Activated T-cell treated with anti-CD3 and anti-CD28 coated beads, Interleukin-2, amount 50 U/mL, for 72 hours (primary cell): Measurements from ENCODE around the gene FRRS1. TPM values are rescaled to one million over a fixed set of nuclear protein-coding genes. Genes with fewer than 3 reads are reported as not detected.
"Not testable (repeated sequence)": the region's sequence is repeated elsewhere in the genome, so short reads cannot be mapped to it uniquely, and the experiment has no call there.

Experiments used
- ATAC-seq, 2 donors: fragments of 150-1000 bp; cut with Tn5 transposase; replicated peaks in 1 of 2; 2 replicates each; pipeline ENCODE4 v1.10.0; 2021; ENCODE audit warnings: moderate library complexity in 2 of 2, mild to moderate bottlenecking in 1 of 2
- DNase-seq, 2 donors: peaks; one replicate each; pipeline ENCODE4 v3.0.0; 2021 to 2022; ENCODE audit warnings: mixed read lengths in 1 of 2
- H3K27ac Mint-ChIP-seq: one replicate; pipeline ENCODE4 v1.8.0; 2022; ENCODE audit warnings: mild to moderate bottlenecking, moderate library complexity, mixed read lengths
- H3K27me3 Mint-ChIP-seq: one replicate; pipeline ENCODE4 v1.8.0; 2022; ENCODE audit warnings: low read depth, mixed read lengths
- H3K36me3 Mint-ChIP-seq, 2 donors: one replicate each; pipeline ENCODE4 v1.8.0; 2022; ENCODE audit warnings: mixed read lengths in 2 of 2, mild to moderate bottlenecking in 1 of 2; ENCODE audit not compliant: insufficient read depth in 2 of 2
- H3K4me1 Mint-ChIP-seq: one replicate; pipeline ENCODE4 v1.8.0; 2022; ENCODE audit warnings: low read depth, mixed read lengths
- H3K4me3 Mint-ChIP-seq, 2 donors: one replicate each; pipeline ENCODE4 v1.8.0; 2022; ENCODE audit warnings: mild to moderate bottlenecking in 2 of 2, mixed read lengths in 2 of 2, moderate library complexity in 2 of 2
- H3K9me3 Mint-ChIP-seq, 2 donors: one replicate each; pipeline ENCODE4 v1.8.0; 2022; ENCODE audit warnings: mixed read lengths in 2 of 2
- total RNA-seq, 2 donors: library from RNA; stranded (reverse); gene quantifications; one replicate each; pipeline ENCODE4 v1.2.3, GENCODE V29; 2022

Gene FRRS1
- total RNA-seq, 2 donors from 2014 or later, result 2.1 to 2.3 TPM

DNA sequence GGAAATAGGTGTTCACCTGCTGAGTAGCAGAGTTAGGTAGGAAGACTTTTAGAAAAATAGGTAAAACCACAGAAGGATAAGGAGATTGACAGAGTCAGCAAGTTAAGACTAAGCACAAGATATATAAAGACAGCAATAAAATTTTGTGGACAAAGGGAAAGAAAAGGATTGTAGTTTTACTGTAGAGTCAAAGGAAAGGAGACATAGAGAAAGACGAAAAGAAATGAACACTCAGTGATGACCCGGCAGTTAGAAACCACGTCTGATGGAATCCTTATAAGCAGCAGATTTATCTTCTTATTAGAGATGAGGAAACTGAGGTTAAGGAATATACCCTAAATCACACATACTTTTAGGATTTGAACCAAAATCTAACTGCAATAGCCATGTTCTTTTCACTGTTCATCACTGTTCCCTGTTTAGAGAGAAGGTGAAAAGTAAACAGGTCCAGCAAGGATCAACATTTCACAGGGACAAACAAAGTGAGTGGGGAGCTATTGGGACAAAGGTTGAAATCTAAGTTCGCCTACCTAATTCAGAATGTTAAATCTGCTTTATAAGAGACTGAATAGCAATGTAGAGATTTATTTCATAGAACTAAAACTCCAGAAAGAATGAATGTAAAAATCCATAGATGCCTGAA, 6.8 kb downstream of the FRRS1 start:
- H3K4me1 Mint-ChIP-seq, result peaks cover 16% of the 10 kb centered on the region
- DNase-seq, result no peak
- ATAC-seq, result no peak
- peaks cover 8% of the 10 kb centered on the region for H3K27me3 Mint-ChIP-seq
- no peak overlapping the region for H3K27ac Mint-ChIP-seq
- H3K4me3 Mint-ChIP-seq, result no peak overlapping the region
- no peaks in the 10 kb centered on the region for H3K9me3 Mint-ChIP-seq
- no peaks in the 10 kb centered on the region for H3K36me3 Mint-ChIP-seq

DNA sequence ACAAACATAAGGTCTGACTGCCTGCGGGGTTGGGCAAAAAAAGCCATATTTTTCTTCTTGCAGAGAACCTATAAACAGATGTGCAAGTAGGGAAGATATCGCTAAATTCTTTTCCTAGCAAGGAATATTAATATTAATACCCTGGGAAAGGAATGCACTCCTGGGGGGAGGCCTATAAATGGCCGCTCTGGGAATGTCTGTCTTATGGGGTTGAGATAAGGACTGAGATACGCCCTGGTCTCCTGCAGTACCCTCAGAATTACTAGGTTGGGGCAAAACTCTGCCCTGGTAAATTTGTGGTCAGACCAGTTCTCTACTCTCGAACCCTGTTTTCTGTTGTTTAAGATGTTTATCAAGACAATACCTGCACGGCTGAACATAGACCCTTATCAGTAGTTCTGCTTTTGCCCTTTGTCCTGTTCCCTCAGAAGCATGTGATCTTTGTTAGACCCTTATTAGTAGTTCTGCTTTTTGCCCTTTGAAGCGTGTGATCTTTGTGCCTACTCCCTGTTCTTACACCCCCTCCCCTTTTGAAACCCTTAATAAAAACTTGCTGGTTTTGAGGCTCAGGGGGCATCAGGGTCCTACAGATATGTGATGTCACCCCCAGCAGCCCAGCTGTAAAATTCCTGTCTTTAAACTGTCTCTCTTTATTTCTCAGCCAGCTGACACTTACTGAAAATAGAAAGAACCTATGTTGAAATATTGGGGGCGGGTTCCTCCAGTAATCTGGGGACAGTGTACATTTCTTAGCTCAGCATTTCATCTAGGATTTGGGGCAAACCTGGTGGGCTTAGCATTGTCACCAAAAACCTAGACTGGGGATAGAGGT, 7.5 kb downstream of the FRRS1 start:
- not testable (repeated sequence) for H3K36me3 Mint-ChIP-seq, H3K27ac Mint-ChIP-seq, H3K9me3 Mint-ChIP-seq, ATAC-seq, DNase-seq
- H3K4me3 Mint-ChIP-seq, result peak overlapping the region in 1 of 2 donors; percentile 14
- H3K4me1 Mint-ChIP-seq, result peaks cover 16% of the 10 kb centered on the region
- H3K27me3 Mint-ChIP-seq, result peaks cover 15% of the 10 kb centered on the region

DNA sequence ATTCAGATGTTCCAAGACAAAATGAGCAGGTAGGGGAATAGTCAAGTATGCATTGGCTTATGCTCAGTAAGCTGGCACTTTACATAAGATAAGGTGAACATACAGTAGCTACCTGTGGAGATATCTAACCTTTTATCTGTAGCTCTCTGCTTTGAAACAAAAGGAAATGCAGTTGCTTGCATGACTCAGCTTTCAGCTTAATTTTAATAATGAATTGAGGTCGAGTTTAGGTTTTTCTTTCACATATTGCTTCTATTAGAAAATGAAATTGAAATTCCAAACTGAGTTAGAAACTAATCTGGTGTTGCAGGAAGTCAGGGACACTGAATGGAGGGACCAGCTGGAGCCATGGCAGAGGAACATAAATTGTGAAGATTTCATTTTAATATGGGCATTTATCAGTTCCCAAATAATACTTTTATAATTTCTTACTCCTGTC, 8.3 kb downstream of the FRRS1 start:
- no peak for DNase-seq
- Mint-ChIP-seq H3K4me3 (no peak overlapping the region), H3K27ac (no peak overlapping the region)

DNA sequence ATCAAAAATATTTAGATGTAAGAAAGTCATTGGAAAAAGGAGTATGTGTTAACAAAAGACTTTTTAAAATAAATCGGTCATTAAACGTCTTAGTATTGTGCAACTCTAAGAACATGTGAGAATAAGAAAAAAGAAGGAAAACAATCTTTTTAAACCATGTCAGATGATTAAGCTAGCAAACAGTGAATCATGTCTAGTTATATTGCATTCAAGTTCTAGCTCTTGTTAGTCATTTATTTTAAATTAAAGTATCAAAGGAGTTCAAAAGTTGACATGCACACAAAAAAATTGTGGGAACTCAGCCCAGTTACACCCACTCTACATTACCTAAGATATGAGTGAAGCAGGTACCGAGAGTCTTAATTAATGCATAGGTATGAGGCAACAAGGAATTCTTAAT, 9.8 kb downstream of the FRRS1 start:
- no peak for ATAC-seq
- peaks cover 24% of the 10 kb centered on the region for H3K4me1 Mint-ChIP-seq
- no peak for DNase-seq
- H3K36me3 Mint-ChIP-seq, result peaks cover 2% of the 10 kb centered on the region in 2 donors
- no peak overlapping the region for H3K27ac Mint-ChIP-seq
- no peak overlapping the region for H3K4me3 Mint-ChIP-seq
- H3K27me3 Mint-ChIP-seq, result peaks cover 17% of the 10 kb centered on the region
- no peaks in the 10 kb centered on the region for H3K9me3 Mint-ChIP-seq

More for the DNA sequence above, 8.3 kb downstream of the FRRS1 start:
- ATAC-seq, result no peak
- peaks cover 16% of the 10 kb centered on the region for H3K4me1 Mint-ChIP-seq
- H3K27me3 Mint-ChIP-seq, result peaks cover 17% of the 10 kb centered on the region
- H3K36me3 Mint-ChIP-seq, result no peaks in the 10 kb centered on the region
- H3K9me3 Mint-ChIP-seq, result no peaks in the 10 kb centered on the region

DNA sequence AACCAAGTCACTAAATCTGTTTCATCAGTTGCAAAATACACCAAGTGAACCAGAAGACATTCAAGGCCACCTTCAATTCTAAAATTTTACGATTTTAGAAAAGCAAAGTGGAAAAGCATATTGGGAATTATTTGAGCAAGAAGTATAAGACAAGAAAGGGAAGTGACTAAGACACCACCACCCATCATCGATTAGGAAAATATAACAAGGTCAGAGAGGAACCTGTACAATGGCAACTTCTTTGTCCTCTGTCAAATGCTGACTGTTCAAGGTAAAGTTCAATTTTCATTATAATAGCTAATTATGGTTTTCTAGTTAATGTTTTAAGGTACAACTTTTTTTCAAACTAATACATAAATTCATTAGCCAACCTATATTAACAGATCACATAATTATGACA, 10.8 kb downstream of the FRRS1 start:
- peaks cover 32% of the 10 kb centered on the region for H3K4me1 Mint-ChIP-seq
- peaks cover 17% of the 10 kb centered on the region for H3K27me3 Mint-ChIP-seq
- ATAC-seq (no peak), DNase-seq (no peak)
- no peak overlapping the region for H3K27ac Mint-ChIP-seq
- H3K4me3 Mint-ChIP-seq, result no peak overlapping the region
- H3K9me3 Mint-ChIP-seq, result no peaks in the 10 kb centered on the region
- peaks cover 2% of the 10 kb centered on the region in 2 donors for H3K36me3 Mint-ChIP-seq

DNA sequence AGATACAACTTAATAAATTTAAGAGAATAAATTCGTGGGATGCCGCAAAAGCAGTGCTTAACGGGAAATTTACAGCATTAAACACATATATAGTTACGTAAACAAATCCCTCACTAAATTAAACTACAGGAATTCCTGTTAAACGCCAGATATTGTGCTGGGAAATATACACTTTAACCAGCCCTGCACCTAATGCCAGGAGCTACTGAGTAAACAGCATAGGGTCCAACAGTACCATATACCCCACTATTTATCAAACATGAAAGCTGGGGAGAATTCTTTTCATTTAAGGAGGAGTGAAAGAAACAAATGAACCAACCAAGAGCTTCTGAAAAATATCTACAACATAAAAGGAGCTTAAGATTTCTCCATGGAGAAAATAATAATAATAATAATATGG, 11.7 kb downstream of the FRRS1 start:
- H3K27ac Mint-ChIP-seq, result no peak overlapping the region
- DNase-seq (no peak), ATAC-seq (no peak)
- peaks cover 42% of the 10 kb centered on the region for H3K4me1 Mint-ChIP-seq
- H3K9me3 Mint-ChIP-seq, result no peaks in the 10 kb centered on the region
- peaks cover 16% of the 10 kb centered on the region for H3K27me3 Mint-ChIP-seq
- peaks cover 2% of the 10 kb centered on the region in 2 donors for H3K36me3 Mint-ChIP-seq
- H3K4me3 Mint-ChIP-seq, result no peak overlapping the region

DNA sequence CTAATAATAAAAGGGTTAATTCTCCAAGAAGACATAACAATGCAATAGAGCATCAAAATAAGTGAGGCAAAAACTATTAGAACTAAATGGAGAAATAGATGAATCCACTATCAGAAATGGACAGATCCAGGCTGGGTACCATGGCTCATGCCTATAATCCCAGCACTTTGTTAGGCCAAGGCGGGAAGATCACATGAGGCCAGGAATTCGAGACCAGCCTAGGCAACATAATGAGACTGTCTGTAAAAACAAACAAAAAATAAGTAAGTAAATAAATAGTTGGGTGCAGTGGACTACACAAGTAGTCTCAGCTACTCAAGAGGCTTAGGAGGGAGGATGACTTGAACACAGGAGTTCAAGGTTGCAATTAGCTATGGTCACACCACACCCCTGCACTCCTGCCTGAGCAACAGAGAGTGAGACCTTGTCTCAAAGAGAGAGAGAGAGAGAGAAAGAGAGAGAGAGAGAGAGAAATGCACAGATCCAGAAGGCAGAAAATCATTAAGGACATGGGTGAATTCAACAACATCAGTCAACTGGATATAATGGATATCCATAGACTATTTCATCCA, 12.3 kb downstream of the FRRS1 start:
- H3K27ac Mint-ChIP-seq, result no peak overlapping the region
- H3K4me3 Mint-ChIP-seq, result no peak overlapping the region
- no peak for DNase-seq
- no peaks in the 10 kb centered on the region for H3K9me3 Mint-ChIP-seq
- H3K36me3 Mint-ChIP-seq, result peaks cover 2% of the 10 kb centered on the region in 2 donors
- H3K4me1 Mint-ChIP-seq, result peaks cover 42% of the 10 kb centered on the region
- peaks cover 11% of the 10 kb centered on the region for H3K27me3 Mint-ChIP-seq
- no peak for ATAC-seq

DNA sequence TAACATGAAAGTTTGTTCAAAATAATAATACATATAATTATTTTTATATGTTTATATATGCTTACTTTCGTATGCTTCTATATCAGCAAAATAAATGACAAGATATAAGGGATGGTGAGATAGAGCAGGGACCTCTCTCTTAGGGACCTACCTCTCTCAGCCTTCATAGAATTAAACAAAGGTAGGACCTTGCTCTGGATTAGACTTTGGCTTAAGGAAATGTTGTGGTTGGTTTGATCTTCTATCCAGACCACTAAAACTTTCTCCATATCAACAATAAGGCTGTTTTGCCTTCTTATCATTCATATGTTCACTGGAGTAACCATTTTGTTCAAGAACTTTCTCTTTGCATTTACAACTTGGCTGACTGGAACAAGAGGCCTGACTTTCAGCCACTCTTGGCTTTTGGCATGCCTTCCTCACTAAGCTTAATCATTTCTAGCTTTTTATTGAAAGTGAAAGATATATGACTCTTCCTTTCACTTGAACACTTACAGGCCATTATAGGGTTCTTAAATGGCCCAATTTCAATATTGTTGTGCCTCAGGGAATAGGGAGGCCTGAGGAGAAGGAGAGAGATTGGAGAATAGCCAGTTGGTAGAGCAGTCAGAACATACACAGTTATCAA, 14.4 kb downstream of the FRRS1 start:
- H3K27me3 Mint-ChIP-seq, result peaks cover 9% of the 10 kb centered on the region
- peaks cover 30% of the 10 kb centered on the region for H3K4me1 Mint-ChIP-seq
- no peak overlapping the region for H3K27ac Mint-ChIP-seq
- peaks cover 2% of the 10 kb centered on the region in 2 donors for H3K36me3 Mint-ChIP-seq
- ATAC-seq (peak; percentile 86 to 90), DNase-seq (peak in 1 of 2 donors; percentile 24)
- peak overlapping the region; percentile 2 to 68 for H3K4me3 Mint-ChIP-seq
- no peaks in the 10 kb centered on the region for H3K9me3 Mint-ChIP-seq

DNA sequence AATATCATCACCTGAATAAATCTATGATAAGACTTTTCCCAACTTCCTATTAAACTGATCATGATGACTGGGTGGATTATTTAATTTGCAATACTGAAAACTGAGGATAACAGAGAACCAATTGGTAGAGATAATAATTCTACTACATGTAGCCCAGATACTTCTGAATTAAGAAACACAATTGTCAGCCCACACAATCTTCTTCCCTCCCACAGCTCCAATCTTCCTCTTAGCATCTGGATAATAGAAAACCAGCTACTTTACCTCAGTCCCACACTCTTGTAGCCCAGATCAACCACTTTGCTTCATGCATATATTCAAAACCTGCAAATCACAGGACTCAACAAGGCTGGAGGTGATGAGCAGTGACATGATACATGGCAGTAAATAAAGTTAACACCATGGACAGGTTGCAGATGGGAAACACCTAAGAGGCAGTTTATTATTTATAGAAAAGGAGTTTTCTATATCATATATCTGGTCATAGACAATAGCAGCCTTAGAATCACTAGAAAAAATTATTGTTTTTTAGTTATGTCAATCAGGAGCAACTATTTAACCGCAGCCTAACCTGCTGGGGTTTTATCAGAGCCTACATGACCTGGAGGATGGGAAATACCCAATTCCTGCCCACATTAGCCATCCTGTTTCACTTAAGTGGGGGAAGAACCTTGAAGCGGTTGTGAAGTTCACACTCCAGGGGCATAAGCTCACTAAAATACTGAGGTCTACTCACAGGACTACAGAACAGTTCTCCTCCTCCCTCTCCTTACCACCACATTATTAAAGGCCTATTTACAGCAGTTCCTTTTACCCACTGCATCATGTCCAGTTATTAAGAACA, 16.7 kb downstream of the FRRS1 start:
- H3K27me3 Mint-ChIP-seq, result peaks cover 9% of the 10 kb centered on the region
- DNase-seq, result peak in 1 of 2 donors; percentile 16
- H3K27ac Mint-ChIP-seq, result no peak overlapping the region
- H3K36me3 Mint-ChIP-seq, result peaks cover 2% of the 10 kb centered on the region in 2 donors
- H3K9me3 Mint-ChIP-seq, result no peaks in the 10 kb centered on the region
- no peak overlapping the region for H3K4me3 Mint-ChIP-seq
- peak in 1 of 2 donors; percentile 56 for ATAC-seq
- H3K4me1 Mint-ChIP-seq, result peaks cover 30% of the 10 kb centered on the region

DNA sequence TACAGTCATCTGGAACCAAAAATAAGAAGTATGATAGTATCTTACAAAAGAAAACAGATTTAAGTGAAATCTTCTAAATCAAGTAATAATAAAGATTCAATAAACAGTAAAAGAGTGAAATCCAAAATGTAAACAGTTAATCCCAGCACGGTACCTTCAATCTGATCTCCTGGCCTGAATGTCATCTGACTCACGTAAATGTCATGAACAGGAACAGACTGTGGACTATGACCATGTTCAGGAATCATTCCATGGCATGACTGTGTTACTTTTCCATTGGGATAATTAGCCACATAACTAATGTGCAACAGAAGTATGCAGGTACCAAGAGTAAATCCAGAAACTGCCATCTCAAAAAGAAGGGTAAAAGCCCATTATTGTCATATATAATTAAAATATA, 18.0 kb downstream of the FRRS1 start:
- H3K27me3 Mint-ChIP-seq, result no peaks in the 10 kb centered on the region
- H3K4me3 Mint-ChIP-seq, result no peak overlapping the region
- no peaks in the 10 kb centered on the region for H3K9me3 Mint-ChIP-seq
- H3K36me3 Mint-ChIP-seq, result peaks cover 2% of the 10 kb centered on the region in 2 donors
- no peak overlapping the region for H3K27ac Mint-ChIP-seq
- H3K4me1 Mint-ChIP-seq, result peaks cover 30% of the 10 kb centered on the region
- ATAC-seq (no peak), DNase-seq (no peak)

DNA sequence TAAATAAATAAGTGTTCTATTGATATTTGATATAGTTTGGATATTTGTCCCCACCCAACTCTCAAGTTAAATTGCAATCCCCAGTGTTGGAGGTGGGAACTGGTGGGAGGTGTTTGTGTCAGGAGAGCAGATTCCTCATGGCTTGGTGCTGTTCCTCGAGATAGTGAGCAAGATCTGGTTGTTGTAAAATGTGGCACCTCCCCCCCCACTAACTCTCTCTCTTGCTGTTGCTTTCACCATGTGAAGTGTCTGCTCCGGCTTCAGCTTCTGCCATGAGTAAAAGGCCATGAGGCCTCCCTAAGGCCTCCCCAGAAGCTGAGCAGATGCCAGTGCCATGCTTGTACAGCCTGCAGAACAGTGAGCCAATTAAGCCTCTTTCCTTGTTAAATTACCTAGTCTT, 20.8 kb downstream of the FRRS1 start:
- Mint-ChIP-seq H3K4me3 (no peak overlapping the region), H3K4me1 (peaks cover 14% of the 10 kb centered on the region), H3K27ac (no peak overlapping the region), H3K36me3 (no peaks in the 10 kb centered on the region), H3K27me3 (no peaks in the 10 kb centered on the region), H3K9me3 (no peaks in the 10 kb centered on the region)
- DNase-seq (no peak), ATAC-seq (no peak)

DNA sequence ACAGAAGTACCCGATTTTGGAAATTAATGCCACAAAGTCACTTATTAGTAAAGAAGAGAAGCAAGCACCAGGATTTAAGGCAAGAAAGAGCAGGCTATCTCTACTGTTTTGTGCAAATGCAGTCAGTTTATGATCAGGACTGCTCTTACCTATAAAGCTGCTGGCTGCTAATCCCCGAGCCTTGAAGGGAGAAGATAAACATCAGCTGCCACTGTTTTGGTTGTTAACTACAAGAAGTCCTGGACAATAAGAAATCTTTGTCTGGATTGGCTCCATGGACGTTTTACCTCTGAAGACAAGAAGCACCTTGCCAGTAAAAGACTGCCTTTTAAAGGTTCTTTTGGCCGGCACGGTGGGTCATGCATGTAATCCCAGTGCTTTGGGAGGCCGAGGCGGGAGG, 21.4 kb downstream of the FRRS1 start:
- Mint-ChIP-seq H3K27ac (no peak overlapping the region), H3K4me3 (no peak overlapping the region), H3K4me1 (peaks cover 7% of the 10 kb centered on the region), H3K27me3 (no peaks in the 10 kb centered on the region), H3K36me3 (no peaks in the 10 kb centered on the region), H3K9me3 (no peaks in the 10 kb centered on the region)
- ATAC-seq (no peak), DNase-seq (no peak)
